HFF-Myc (cell line): ENCODE results near the gene TRIM17.

ENCODE experiments used
- DNase-seq: peaks from one replicate; pipeline ENCODE4 v3.0.0-alpha.2; 2011; ENCODE audit warnings: low read depth; ENCODE audit errors: extremely low read depth
- H3K4me3 ChIP-seq: replicated peaks from 2 replicates; pipeline ENCODE4 v1.5.1; 2011; ENCODE audit warnings: low read depth, mild to moderate bottlenecking, control low read depth, low read length
- CTCF ChIP-seq: IDR thresholded peaks from 2 replicates; pipeline ENCODE4 v1.5.1; 2012; ENCODE audit warnings: mild to moderate bottlenecking, low read depth, low read length, control low read depth; ENCODE audit errors: missing control alignments

Gene TRIM17

GRCh38 chr1:228374711-228375577, 41.7 kb downstream of the TRIM17 start:
- no peak overlapping the region for H3K4me3 ChIP-seq
- DNase-seq: peak; percentile 35
- no peak for TF ChIP-seq CTCF

GRCh38 chr1:228373681-228374571, 42.7 kb downstream of the TRIM17 start:
- no peak overlapping the region for H3K4me3 ChIP-seq
- no peak for TF ChIP-seq CTCF
- no peak for DNase-seq

- no peak for DNase-seq
- no peak for TF ChIP-seq CTCF
- no peak overlapping the region for H3K4me3 ChIP-seq
These were observed 43.5 kb downstream of the TRIM17 start for GRCh38 chr1:228373004-228373680.

- DNase-seq: no peak
These were observed 44.3 kb downstream of the TRIM17 start for GRCh38 chr1:228372183-228373003.

GRCh38 chr1:228371741-228372182, 44.9 kb downstream of the TRIM17 start:
- no peak for DNase-seq
- no peak overlapping the region for H3K4me3 ChIP-seq
- TF ChIP-seq CTCF: no peak

More at GRCh38 chr1:228372183-228373003, 44.3 kb downstream of the TRIM17 start:
- TF ChIP-seq CTCF: no peak
- H3K4me3 ChIP-seq: no peak overlapping the region
